Calu3 (cell line): ENCODE measurements around the gene FGR. TPM values are rescaled to one million over a fixed set of nuclear protein-coding genes. Genes with fewer than 3 reads are reported as not detected.

ENCODE experiments used
- BruUV-seq: library from RNA; stranded (reverse); fragments of 400-500 nt; replicated peaks from 2 replicates; lab custom pipeline; 2021; lab: Mats Ljungman, UMichigan
- CTCF ChIA-PET: fragments of 300-600 bp; sonication (Branson Sonifier 250); formaldehyde crosslinking; loops from one replicate; lab custom pipeline; 2022; ENCODE audit warnings: antibody characterized with exemption; lab: Charles Lee
- DNase-seq: peaks from one replicate; pipeline ENCODE4 v3.0.0; 2022
- H3K27ac Mint-ChIP-seq: one replicate; pipeline ENCODE4 v1.8.0; 2022; ENCODE audit warnings: mixed read lengths; ENCODE audit not compliant: unreplicated experiment
- H3K27me3 Mint-ChIP-seq: one replicate; pipeline ENCODE4 v1.8.0; 2022; ENCODE audit warnings: mixed read lengths; ENCODE audit not compliant: unreplicated experiment
- H3K36me3 Mint-ChIP-seq: one replicate; pipeline ENCODE4 v1.8.0; 2022; ENCODE audit warnings: mild to moderate bottlenecking, moderate library complexity, mixed read lengths; ENCODE audit not compliant: insufficient read depth, unreplicated experiment
- H3K4me1 Mint-ChIP-seq: one replicate; pipeline ENCODE4 v1.8.0; 2022; ENCODE audit warnings: mild to moderate bottlenecking, low read depth, mixed read lengths; ENCODE audit not compliant: unreplicated experiment
- H3K4me3 Mint-ChIP-seq: one replicate; pipeline ENCODE4 v1.8.0; 2022; ENCODE audit warnings: mild to moderate bottlenecking, low read depth, moderate library complexity, mixed read lengths; ENCODE audit not compliant: unreplicated experiment
- H3K9me3 Mint-ChIP-seq: one replicate; pipeline ENCODE4 v1.8.0; 2022; ENCODE audit warnings: low read depth, mixed read lengths; ENCODE audit not compliant: unreplicated experiment
- intact Hi-C: fragments of 100-400 bp; cut with micrococcal nuclease; formaldehyde crosslinking; loops from one replicate; pipeline ENCODE4 v1.10.0; 2022; ENCODE audit not compliant: unreplicated experiment
- total RNA-seq: library from RNA; stranded (reverse); gene quantifications from 2 replicates; pipeline ENCODE4 v1.2.3, GENCODE V29; 2022
- TF ChIP-seq, protein P1 (sequence below): fragments of 200-600 bp; IDR thresholded peaks from one replicate; pipeline ENCODE4 v1.8.0; 2022; ENCODE audit warnings: antibody characterized with exemption; ENCODE audit not compliant: unreplicated experiment

Gene FGR
- total RNA-seq, 1 experiment from 2014 or later: not detected

DNA sequence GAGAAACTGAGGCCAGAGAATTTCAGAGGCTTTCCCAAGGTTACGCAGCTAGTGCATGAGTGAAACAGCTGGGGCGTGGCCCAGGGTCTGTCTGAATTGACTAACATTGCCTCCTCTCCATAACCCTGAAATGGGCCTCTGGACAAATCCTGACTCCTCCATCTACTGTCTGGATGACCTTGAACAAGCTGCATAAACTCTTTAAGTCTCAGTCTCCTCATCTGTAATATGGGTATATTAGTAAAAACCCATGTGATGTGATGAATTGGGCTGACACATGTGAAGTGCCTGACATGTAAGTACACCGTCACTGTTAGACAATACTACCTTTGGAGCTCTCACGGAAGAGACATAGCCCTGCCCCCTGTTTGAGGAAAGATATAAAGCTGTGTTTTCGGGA is 12.3 kb upstream of the FGR start:
- CTCF ChIA-PET: interaction anchor here (0.6 to 0.7 kb wide), 3 partner anchors 10 to 72 kb away, joined by 3 to 5 read pairs (median 4); no protein-coding TSS in a partner anchor

DNA sequence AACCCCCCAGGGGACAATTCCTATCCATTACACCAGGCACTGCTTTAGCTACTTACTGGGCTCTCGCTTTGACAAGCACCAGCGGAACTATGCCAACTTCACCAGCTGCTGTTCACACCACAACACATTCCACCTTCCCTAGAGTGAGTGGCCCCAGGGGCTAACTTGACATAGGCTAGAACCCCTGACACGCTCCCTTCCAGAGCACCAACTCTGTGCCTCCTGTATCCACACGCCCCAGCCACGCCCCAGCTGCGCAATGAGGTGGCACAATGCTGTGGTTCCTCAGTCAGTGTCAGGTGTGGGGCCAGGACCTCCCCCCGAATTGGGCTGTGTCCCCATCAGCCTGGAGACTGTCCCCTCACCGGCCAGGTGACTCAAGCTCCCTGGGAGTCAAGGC is 11.7 kb upstream of the FGR start:
- intact Hi-C loops: no loop called here
- Mint-ChIP-seq H3K27me3 (no peaks in the 10 kb centered on the region), H3K4me1 (peaks cover 19% of the 10 kb centered on the region), H3K4me3 (no peak overlapping the region), H3K27ac (no peak overlapping the region), H3K9me3 (no peaks in the 10 kb centered on the region), H3K36me3 (no peaks in the 10 kb centered on the region)
- no peak for DNase-seq
- CTCF ChIA-PET: no interaction called here
- TF ChIP-seq, protein P1, sequence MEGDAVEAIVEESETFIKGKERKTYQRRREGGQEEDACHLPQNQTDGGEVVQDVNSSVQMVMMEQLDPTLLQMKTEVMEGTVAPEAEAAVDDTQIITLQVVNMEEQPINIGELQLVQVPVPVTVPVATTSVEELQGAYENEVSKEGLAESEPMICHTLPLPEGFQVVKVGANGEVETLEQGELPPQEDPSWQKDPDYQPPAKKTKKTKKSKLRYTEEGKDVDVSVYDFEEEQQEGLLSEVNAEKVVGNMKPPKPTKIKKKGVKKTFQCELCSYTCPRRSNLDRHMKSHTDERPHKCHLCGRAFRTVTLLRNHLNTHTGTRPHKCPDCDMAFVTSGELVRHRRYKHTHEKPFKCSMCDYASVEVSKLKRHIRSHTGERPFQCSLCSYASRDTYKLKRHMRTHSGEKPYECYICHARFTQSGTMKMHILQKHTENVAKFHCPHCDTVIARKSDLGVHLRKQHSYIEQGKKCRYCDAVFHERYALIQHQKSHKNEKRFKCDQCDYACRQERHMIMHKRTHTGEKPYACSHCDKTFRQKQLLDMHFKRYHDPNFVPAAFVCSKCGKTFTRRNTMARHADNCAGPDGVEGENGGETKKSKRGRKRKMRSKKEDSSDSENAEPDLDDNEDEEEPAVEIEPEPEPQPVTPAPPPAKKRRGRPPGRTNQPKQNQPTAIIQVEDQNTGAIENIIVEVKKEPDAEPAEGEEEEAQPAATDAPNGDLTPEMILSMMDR: no peak
- BruUV-seq: no TSS peak

More for the DNA sequence above, 12.3 kb upstream of the FGR start:
- Mint-ChIP-seq H3K27ac (no peak overlapping the region), H3K4me1 (peaks cover 19% of the 10 kb centered on the region), H3K36me3 (no peaks in the 10 kb centered on the region), H3K27me3 (no peaks in the 10 kb centered on the region), H3K4me3 (no peak overlapping the region), H3K9me3 (no peaks in the 10 kb centered on the region)
- no TSS peak for BruUV-seq
- TF ChIP-seq, protein P1: no peak
- no peak for DNase-seq
- intact Hi-C loops: no loop called here

DNA sequence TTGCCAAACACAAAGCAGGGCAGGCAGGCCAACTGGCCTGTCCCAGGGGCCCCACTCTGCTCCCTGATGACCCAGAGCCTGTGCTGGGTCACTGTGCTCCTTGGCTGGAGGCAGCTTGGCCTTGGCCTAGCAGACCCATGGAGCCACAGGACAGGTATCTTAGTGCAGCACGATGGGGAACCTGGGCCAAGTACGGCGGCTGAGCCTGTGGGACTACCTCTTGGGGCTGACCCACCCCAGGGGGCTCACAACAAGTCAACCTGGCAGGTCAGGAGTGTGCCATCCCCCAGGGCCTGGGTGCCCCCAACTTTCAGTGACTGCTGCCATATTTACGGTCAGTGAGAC is 10.1 kb upstream of the FGR start:
- BruUV-seq: no TSS peak
- Mint-ChIP-seq H3K4me1 (peaks cover 8% of the 10 kb centered on the region), H3K27me3 (no peaks in the 10 kb centered on the region), H3K27ac (no peak overlapping the region), H3K4me3 (no peak overlapping the region), H3K9me3 (no peaks in the 10 kb centered on the region), H3K36me3 (no peaks in the 10 kb centered on the region)
- TF ChIP-seq, protein P1: no peak
- DNase-seq: no peak
- intact Hi-C loops: no loop called here
- CTCF ChIA-PET: no interaction called here

DNA sequence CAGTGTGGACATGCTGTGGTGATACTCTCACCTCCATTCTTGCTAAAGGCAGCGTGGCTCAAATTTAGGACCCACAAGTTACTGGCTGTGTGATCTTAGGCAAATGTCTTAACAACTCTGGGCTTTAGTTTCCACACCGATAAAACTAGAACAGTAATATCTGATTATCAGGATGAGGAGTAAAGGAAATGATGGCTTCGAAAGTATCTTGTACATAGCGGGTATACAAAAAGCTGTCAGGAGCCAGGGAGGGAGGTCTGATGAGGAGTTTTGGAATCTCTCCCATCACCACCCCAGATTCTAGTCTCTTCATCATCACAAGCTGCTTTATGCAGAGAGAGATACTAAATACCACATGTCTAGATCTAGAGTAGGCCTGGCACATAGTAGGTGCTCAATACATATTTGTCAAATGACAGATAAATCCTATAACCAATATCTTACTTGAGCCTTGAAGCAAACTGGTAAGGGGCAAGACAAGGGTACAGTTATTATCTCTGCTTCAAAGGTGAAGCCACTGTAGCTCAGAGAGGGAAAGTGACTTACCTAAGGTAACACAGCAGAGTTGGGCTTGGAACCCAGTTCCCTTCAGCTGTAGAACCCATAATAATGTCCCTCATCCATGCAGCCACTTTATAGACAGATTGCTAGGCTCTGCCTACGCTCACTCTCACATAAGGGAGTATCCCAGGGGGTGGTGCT is 9.5 kb upstream of the FGR start:
- H3K27ac Mint-ChIP-seq: no peak overlapping the region
- peaks cover 7% of the 10 kb centered on the region for H3K4me1 Mint-ChIP-seq
- H3K9me3 Mint-ChIP-seq: no peaks in the 10 kb centered on the region
- CTCF ChIA-PET: no interaction called here
- no peaks in the 10 kb centered on the region for H3K27me3 Mint-ChIP-seq
- no peaks in the 10 kb centered on the region for H3K36me3 Mint-ChIP-seq
- no peak for DNase-seq
- TF ChIP-seq, protein P1: no peak
- intact Hi-C loops: no loop called here
- no TSS peak for BruUV-seq
- no peak overlapping the region for H3K4me3 Mint-ChIP-seq
